Ureter (tissue), 1 donor: Measurements from ENCODE around the gene SIDT2. TPM values are rescaled to one million over a fixed set of nuclear protein-coding genes. Genes with fewer than 3 reads are reported as not detected.
"Not testable (repeated sequence)": the region's sequence is repeated elsewhere in the genome, so short reads cannot be mapped to it uniquely, and the experiment has no call there.

Experiments used
- DNase-seq: peaks from one replicate; pipeline ENCODE4 v3.0.0-alpha.2; 2020; ENCODE audit warnings: low spot score
- total RNA-seq: library from RNA; stranded (reverse); gene quantifications from one replicate; pipeline ENCODE4 v1.2.4, GENCODE V29; 2023
- donor health status: DM: yes; HTN: yes; CAD: no.

The SIDT2 gene
- total RNA-seq, 1 donor from 2014 or later: 36.5 TPM

GRCh38 chr11:117172724-117173421, 5.7 kb upstream of the SIDT2 start:
- DNase-seq: no peak

- DNase-seq: no peak
These were observed 3.4 kb upstream of the SIDT2 start for GRCh38 chr11:117175104-117175503.

GRCh38 chr11:117175781-117176180, 2.8 kb upstream of the SIDT2 start:
- no peak for DNase-seq

GRCh38 chr11:117176186-117176585, 2.4 kb upstream of the SIDT2 start:
- DNase-seq: no peak

GRCh38 chr11:117177534-117178209, 871 bp upstream of the SIDT2 start:
- no peak for DNase-seq

GRCh38 chr11:117179048-117179999, 781 bp downstream of the SIDT2 start:
- no peak for DNase-seq

- no peak for DNase-seq
These were observed 1.5 kb downstream of the SIDT2 start for GRCh38 chr11:117180020-117180419.

- peak; percentile 70 for DNase-seq
These were observed 2.4 kb downstream of the SIDT2 start for GRCh38 chr11:117180661-117181585.

- peak; percentile 43 for DNase-seq
These were observed 3.3 kb downstream of the SIDT2 start for GRCh38 chr11:117181586-117182550.

GRCh38 chr11:117182551-117182935, 4.0 kb downstream of the SIDT2 start:
- DNase-seq: peak; percentile 28

- DNase-seq: not testable (repeated sequence)
These were observed 4.6 kb downstream of the SIDT2 start for GRCh38 chr11:117183178-117183577.

GRCh38 chr11:117183724-117184349, 5.3 kb downstream of the SIDT2 start:
- peak; percentile 44 for DNase-seq

GRCh38 chr11:117185736-117186430, 7.3 kb downstream of the SIDT2 start:
- peak; percentile 22 for DNase-seq

GRCh38 chr11:117186431-117186761, 7.9 kb downstream of the SIDT2 start:
- peak; percentile 17 for DNase-seq

GRCh38 chr11:117187007-117187406, 8.5 kb downstream of the SIDT2 start:
- peak; percentile 37 for DNase-seq

GRCh38 chr11:117187428-117187798, 8.9 kb downstream of the SIDT2 start:
- peak; percentile 41 for DNase-seq

- DNase-seq: peak; percentile 32
These were observed 9.4 kb downstream of the SIDT2 start for GRCh38 chr11:117187799-117188481.

GRCh38 chr11:117188620-117189081, 10.1 kb downstream of the SIDT2 start:
- DNase-seq: peak; percentile 41
